ENCODE measurements around the gene FOXO1.

The FOXO1 gene

DNA sequence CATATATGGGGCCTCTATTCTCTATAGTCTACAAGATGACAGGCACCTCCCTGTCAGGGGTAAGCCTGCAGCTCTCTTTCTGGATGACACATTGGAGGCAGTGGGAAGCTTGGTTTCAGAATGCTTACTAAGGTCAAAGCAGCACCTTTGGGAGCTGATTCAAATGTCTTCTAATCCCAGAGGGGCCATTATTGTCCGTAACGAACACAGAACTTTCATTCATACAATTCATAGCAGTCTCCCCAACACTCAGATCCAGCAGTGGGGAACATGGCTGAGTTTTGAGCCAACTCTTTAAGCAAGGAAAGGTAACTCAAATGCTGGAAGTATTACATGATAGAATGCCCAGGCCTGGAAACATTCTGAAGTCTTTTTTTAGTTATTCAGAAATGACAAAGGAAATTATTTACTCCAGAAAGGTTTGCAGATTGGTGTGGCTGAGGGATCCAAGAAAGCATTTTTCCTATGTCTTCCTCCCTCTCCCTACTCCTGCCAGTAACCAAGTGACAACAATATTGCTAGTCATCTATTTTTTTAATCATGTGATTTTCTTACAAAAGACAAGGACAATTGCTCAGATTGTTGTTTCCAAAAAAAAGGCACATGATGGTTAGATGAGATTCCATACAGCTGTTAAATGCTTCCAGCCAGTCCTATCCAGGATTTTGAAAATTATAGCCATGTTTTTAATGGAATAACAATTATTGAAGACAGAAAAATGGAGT is 118.7 kb downstream of the FOXO1 start:
- H3K27ac ChIP-seq: no peak overlapping the region
- no peaks in the 10 kb centered on the region for H3K9me3 ChIP-seq
- peaks cover 2% of the 10 kb centered on the region; the same call in 1 of the 2 replicates for H4K20me1 ChIP-seq
- H3K9ac ChIP-seq: no peak overlapping the region
- H3K4me2 ChIP-seq: no peak overlapping the region
- H3K4me3 ChIP-seq: no peak overlapping the region
- no peaks in the 10 kb centered on the region for H3K4me1 ChIP-seq
- no peak for TF ChIP-seq Cebpa-rat (IDR thresholded peaks at IDR 0.05)
- no peaks in the 10 kb centered on the region for H3K27me3 ChIP-seq
- H3K36me3 ChIP-seq: no peaks in the 10 kb centered on the region

DNA sequence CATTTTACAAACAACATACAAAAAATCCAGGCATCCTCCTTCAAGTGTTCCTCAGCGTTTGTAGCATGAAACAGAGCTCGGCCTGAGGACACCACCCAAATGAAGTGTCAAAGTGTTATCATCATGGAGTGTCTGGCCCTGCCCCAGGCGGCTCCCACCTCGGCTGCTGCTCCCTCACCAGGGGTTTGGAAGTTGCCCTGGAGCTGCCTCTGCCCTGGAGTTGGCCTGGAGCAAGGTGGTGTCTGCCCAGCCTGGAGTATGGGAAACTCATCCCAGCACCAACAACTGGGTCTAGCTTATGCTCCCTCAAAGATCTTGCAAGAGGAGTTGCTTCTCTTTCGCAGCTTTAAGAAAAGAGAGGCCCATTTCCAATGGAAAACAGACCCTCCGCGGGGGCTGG is 120.4 kb downstream of the FOXO1 start:
- H3K4me2 ChIP-seq: no peak overlapping the region
- TF ChIP-seq Cebpa-rat (IDR thresholded peaks at IDR 0.05): no peak
- no peaks in the 10 kb centered on the region; the same call in 1 of the 2 replicates for H4K20me1 ChIP-seq
- H3K27ac ChIP-seq: no peak overlapping the region
- H3K4me3 ChIP-seq: no peak overlapping the region
- no peaks in the 10 kb centered on the region for H3K36me3 ChIP-seq
- no peaks in the 10 kb centered on the region for H3K4me1 ChIP-seq
- H3K9ac ChIP-seq: no peak overlapping the region
- H3K9me3 ChIP-seq: no peaks in the 10 kb centered on the region
- no peaks in the 10 kb centered on the region for H3K27me3 ChIP-seq

DNA sequence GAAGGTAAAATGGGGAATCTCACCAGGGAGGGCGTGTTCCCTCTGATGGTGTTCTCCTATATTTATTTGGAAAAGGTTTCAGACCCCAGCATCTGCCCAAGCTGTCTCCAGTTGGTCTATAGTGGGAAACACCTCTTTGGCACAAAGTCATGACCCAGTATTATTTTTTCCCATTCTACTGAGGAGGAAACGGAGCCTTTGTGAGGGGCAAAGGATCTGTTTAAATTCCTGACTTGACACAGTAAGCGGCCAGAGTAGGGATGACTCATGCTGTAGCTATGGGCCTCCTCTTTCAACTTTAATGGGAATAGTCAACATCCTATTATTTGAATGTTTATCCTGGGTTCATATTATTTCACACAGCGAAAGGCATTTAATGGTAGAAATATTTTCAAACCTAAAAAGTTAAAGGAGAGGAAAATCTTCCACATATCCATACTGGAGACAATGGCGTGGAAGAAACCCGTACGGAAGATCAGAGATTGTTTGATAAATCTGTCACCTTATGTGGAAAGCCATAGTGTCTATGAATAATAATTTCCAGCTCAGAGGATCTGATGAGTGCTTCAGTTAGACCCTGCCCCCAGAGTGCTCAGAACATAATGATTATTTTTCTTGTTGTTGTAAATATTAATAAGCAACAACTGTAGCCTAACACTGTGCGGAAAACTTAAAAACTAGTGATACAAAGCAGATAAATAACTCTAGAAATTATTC is 126.0 kb downstream of the FOXO1 start:
- TF ChIP-seq Cebpa-rat (IDR thresholded peaks at IDR 0.05): no peak
- H3K9me3 ChIP-seq: no peaks in the 10 kb centered on the region; the same call in 1 of the 2 replicates
- H3K9ac ChIP-seq: no peak overlapping the region
- no peak overlapping the region for H3K27ac ChIP-seq
- no peaks in the 10 kb centered on the region for H3K4me1 ChIP-seq
- H4K20me1 ChIP-seq: no peaks in the 10 kb centered on the region
- no peak overlapping the region for H3K4me2 ChIP-seq
- no peak overlapping the region for H3K4me3 ChIP-seq
- H3K27me3 ChIP-seq: no peaks in the 10 kb centered on the region
- no peaks in the 10 kb centered on the region for H3K36me3 ChIP-seq

DNA sequence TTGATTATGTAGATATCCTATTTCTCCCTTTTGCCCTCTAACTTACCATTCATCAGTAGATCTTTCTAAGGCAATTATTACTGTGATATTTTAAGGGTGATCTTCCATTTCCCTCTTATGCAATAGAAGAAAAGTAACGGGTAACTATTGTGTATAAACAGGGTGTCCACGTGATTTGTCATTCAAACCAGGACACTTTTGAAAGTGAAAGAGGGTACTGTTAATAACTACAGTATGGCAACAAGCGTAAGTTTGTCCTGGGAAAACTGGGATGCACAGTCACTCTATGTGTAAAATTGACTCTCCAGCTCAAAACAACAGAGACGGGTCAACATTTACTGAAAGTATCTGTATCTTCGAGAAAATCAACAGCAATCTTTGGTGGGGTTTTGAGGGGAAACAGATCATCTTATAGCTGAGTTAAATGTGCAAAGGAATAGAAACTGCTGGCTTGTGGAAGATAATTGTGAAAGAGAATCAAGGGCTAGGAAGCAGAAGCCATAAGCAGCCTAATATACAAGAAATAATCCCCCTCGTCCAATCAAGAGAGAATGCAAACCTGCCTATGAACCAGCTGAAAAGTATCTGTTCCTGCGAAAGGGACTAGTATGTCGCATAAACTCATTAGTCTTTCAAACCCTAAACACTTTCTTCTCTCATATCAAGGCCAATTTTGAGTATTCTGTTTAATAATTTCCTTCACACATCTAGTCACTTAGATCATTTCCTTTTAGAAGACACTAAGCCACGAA is 126.7 kb downstream of the FOXO1 start:
- Histone ChIP-seq H4K20me1 (no peaks in the 10 kb centered on the region), H3K4me2 (no peak overlapping the region), H3K4me3 (no peak overlapping the region), H3K4me1 (no peaks in the 10 kb centered on the region), H3K36me3 (no peaks in the 10 kb centered on the region), H3K9ac (no peak overlapping the region), H3K27ac (no peak overlapping the region), H3K27me3 (no peaks in the 10 kb centered on the region), H3K9me3 (no peaks in the 10 kb centered on the region; the same call in 1 of the 2 replicates)
- TF ChIP-seq Cebpa-rat (IDR thresholded peaks at IDR 0.05): no peak

DNA sequence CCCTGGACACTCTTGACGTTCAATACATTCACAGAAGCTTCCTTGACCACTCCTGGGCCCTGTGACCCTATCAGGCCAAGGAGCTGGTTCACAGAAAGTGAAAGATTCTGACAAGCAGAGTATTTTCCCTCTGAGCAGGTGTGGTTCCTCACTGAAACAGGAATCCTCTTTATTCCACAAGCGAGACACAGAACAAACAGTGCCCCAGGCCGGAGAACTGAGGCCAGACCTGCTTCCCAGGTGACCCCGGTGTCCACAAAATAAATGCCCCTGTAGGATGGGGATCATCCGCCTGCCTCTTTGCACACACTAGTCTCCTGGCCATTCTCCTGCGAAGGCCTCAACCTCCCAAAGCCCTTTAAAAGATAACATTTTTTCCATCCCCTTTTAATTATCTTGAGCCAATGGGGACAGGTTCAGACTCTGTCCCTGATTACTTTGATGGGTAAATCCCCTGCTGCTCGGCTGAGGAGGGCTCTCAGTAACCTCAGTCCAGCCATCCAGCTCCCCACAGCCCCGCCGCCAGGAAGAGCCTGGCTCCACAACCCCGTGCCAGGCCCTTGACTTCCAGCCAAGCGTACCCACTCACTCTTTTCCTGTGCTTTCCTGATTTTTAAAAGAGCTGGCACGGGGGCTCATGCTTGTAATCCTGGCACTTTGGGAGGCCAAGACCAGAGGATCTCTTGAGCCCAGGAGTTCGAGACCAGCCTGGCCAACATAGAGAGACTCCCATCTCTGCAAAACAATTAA is 129.1 kb downstream of the FOXO1 start:
- Histone ChIP-seq H3K27ac (no peak overlapping the region), H3K27me3 (no peaks in the 10 kb centered on the region), H3K4me2 (no peak overlapping the region), H3K36me3 (no peaks in the 10 kb centered on the region), H4K20me1 (no peaks in the 10 kb centered on the region), H3K9ac (no peak overlapping the region), H3K4me3 (no peak overlapping the region), H3K4me1 (0 out of 2 replicates have a peak, but pooled peaks cover 4% of the 10 kb centered on the region), H3K9me3 (no peaks in the 10 kb centered on the region; the same call in 1 of the 2 replicates)
- TF ChIP-seq Cebpa-rat (IDR thresholded peaks at IDR 0.05): no peak

DNA sequence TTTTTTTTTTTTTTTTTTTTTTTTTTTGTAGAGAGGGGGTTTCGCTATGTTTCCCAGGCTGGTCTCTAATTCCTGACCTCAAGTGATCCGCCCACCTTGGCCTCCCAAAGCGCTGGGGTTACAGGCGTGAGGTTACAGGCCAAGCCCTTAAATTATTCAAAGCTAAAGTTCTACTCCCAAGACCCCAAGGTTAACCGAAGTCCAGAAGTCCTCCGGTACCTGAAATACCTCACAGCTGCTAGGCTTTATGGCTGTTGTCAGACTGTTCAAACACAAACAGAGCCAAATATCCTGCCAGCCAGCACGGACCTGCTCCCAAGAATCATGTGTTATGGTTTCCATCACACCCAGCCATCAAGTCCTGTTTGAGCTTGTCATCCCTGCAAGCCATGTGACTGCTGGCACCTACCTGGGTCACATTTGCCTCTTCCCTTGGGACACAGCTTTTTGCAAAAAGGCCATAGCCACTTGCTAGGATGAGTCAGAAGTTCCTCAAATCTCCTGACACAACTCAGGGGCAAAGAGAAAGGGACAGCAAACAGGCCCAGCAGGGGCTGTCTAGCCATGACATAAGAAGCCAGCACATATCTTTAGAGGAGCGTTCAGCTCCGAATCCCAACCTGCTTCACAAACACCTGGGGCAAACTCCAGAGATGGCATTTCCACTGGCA is 129.9 kb downstream of the FOXO1 start:
- Histone ChIP-seq H3K4me3 (no peak overlapping the region), H3K27me3 (no peaks in the 10 kb centered on the region), H3K4me1 (0 out of 2 replicates have a peak, but pooled peaks cover 4% of the 10 kb centered on the region), H3K36me3 (no peaks in the 10 kb centered on the region), H3K27ac (no peak overlapping the region), H3K9me3 (no peaks in the 10 kb centered on the region; the same call in 1 of the 2 replicates), H3K9ac (no peak overlapping the region), H4K20me1 (no peaks in the 10 kb centered on the region), H3K4me2 (no peak overlapping the region)
- no peak for TF ChIP-seq Cebpa-rat (IDR thresholded peaks at IDR 0.05)

DNA sequence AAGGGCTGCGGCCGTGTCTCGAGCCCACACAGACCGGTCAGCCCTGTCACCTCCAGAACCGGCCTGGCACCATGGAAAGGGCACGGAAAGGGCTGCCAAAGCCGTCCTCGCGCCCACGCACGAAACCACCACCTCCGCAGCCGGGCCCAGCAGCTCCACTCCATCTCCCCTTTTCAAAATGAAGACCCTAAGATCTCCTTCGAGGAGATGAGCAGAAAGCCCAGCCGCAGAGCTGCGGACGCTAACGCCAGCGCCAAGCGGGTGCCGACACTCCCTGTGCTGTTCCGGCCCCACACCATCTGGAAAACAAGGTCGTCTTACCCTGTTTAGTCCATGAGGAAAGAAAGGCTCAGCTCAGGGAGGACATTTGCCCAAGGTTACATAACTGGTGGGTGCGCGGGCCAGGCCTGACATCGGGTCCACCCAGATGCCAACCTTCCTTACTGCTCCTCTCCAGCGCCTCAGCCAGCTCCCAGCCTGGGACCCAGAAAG is 131.1 kb downstream of the FOXO1 start:
- Histone ChIP-seq H3K9me3 (no peaks in the 10 kb centered on the region; the same call in 1 of the 2 replicates), H3K27me3 (no peaks in the 10 kb centered on the region), H4K20me1 (no peaks in the 10 kb centered on the region), H3K27ac (no peak overlapping the region), H3K9ac (no peak overlapping the region), H3K4me3 (no peak overlapping the region), H3K4me1 (0 out of 2 replicates have a peak, but pooled peaks cover 4% of the 10 kb centered on the region), H3K4me2 (no peak overlapping the region), H3K36me3 (no peaks in the 10 kb centered on the region)
- TF ChIP-seq Cebpa-rat (IDR thresholded peaks at IDR 0.05): no peak

DNA sequence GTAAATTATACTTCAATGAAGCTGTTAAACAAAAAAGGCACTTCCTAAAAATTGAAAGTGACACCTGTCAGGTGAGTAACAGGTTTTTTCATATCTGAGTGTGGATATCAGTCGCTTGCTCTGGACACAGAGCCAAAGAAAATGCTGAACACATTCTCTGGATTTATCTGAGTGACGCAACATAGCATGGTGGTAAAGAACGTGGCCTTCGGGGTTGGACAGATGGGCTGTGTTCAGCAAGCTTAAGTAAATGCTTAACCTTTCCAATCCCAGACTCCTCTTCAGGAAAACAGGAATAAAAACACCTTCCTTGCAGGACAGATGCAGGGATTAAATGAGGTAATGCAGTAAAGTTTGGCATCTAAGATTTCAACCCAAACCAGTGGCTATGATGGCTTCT is 132.0 kb downstream of the FOXO1 start:
- Histone ChIP-seq H3K36me3 (no peaks in the 10 kb centered on the region), H3K4me1 (0 out of 2 replicates have a peak, but pooled peaks cover 4% of the 10 kb centered on the region), H3K4me2 (no peak overlapping the region), H3K9me3 (no peaks in the 10 kb centered on the region; the same call in 1 of the 2 replicates), H3K27me3 (no peaks in the 10 kb centered on the region), H4K20me1 (no peaks in the 10 kb centered on the region), H3K4me3 (no peak overlapping the region), H3K27ac (no peak overlapping the region), H3K9ac (no peak overlapping the region)
- TF ChIP-seq Cebpa-rat (IDR thresholded peaks at IDR 0.05): no peak

Measured in BLaER1 (cell line).